ENCODE results near the gene ZRANB3. TPM values are rescaled to one million over a fixed set of nuclear protein-coding genes. Genes with fewer than 3 reads are reported as not detected.

The ZRANB3 gene
- total and polyA plus RNA-seq, 2 donors (not counting 3 experiments of a cell fraction or from before 2014, with no cell fraction given): 2.2 to 6.0 TPM

DNA sequence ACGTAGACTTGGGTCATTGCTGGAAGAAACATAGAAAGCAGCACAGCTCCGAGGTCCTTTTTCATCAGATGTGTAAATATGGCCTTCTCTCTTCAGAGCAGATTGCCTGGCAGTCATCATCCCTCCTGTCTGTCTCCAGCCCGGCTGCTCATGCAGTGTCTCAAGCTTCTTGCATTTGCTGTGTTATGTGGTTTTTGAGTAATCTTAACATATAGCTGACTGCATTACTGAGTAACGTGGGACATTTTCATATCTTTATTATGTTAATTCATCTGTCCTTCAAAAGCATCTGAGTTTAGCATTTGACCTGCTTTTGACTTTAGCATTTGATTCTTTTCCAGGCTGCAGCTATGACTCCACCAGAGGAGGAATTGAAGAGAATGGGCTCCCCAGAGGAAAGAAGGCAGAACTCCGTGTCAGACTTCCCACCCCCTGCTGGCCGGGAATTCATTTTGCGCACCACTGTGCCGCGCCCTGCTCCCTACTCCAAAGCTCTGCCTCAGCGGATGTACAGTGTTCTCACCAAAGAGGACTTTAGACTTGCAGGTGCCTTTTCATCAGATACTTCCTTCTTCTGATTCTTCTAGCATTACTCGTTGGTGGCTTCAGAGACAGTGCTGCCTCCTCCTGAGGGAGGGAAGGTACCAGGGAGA is 362.7 kb downstream of the ZRANB3 start:
- DNase-seq (ENCODE audit: low read depth, low spot score) (no peak), FAIRE-seq (no peak)
- Histone ChIP-seq H3K4me3 (replicated peaks in 1 of 3; ENCODE audit: insufficient read depth in 1 of 3, low read depth in 1 of 3, low read length in 3 of 3) (no peak overlapping the region), H3K9ac (replicated peaks; ENCODE audit: extremely low read depth, insufficient read depth, low read length) (no peak overlapping the region), H3K4me1 (ENCODE audit: control insufficient read depth, extremely low read depth, insufficient read depth, low read length) (no peaks in the 10 kb centered on the region), H3K27ac (ENCODE audit: insufficient read depth, low read depth, low read length) (no peak overlapping the region), H3K9me3 (replicated peaks; ENCODE audit: control insufficient read depth, insufficient read depth, low read length) (no peaks in the 10 kb centered on the region), H3K27me3 (ENCODE audit: control insufficient read depth in 2 of 2, insufficient read depth in 2 of 2, low read length in 2 of 2) (no peaks in the 10 kb centered on the region), H2AFZ (ENCODE audit: low read depth, low read length) (no peak overlapping the region), H4K20me1 (replicated peaks; ENCODE audit: control insufficient read depth, extremely low read depth, insufficient read depth, low read length) (no peaks in the 10 kb centered on the region), H3K4me2 (ENCODE audit: insufficient read depth, low read length) (no peak overlapping the region), H3K79me2 (ENCODE audit: control insufficient read depth, insufficient read depth, low read length) (no peaks in the 10 kb centered on the region), H3K9me1 (replicated peaks; ENCODE audit: control insufficient read depth, extremely low read depth, insufficient read depth, low read length) (no peaks in the 10 kb centered on the region), H3K36me3 (ENCODE audit: control insufficient read depth in 2 of 2, extremely low read depth in 1 of 2, insufficient read depth in 2 of 2, low read length in 2 of 2) (peaks cover 14 to 19% of the 10 kb centered on the region in 2 experiments)
- ChIA-PET CTCF (interaction anchor here (0.9 kb wide), 1 partner anchor 164 kb away, joined by 3 read pairs; no protein-coding TSS in a partner anchor), POLR2A (interaction anchor here (0.5 kb wide), 1 partner anchor 21 kb away, joined by 4 read pairs; no protein-coding TSS in a partner anchor)
- intact Hi-C loops (cut with micrococcal nuclease) (loop anchor here (10.0 kb wide), 1 partner anchor 164 kb away; no protein-coding TSS in a partner anchor), dilution Hi-C loops (cut with MboI; ENCODE audit: extremely low pct_ligation_motif_present, low sequenced_read_pairs) (no loop called here)
- no TSS peak for BruUV-seq (replicated peaks)
- TF ChIP-seq POLR2A (IDR thresholded peaks at IDR 0.05; ENCODE audit: low read depth, low read length) (no peak), GATA2 (IDR thresholded peaks at IDR 0.05; ENCODE audit: insufficient read depth, insufficient read length, low read depth, low read length) (no peak), JUN (IDR thresholded peaks at IDR 0.05; ENCODE audit: borderline replicate concordance, insufficient read depth, insufficient read length, low read depth) (no peak), POLR2AphosphoS5 (IDR thresholded peaks at IDR 0.05; ENCODE audit: insufficient read depth, low read depth, low read length) (no peak), MYC (IDR thresholded peaks at IDR 0.05; ENCODE audit: low read depth, low read length) (no peak), FOS (IDR thresholded peaks at IDR 0.05; ENCODE audit: borderline replicate concordance, insufficient read depth, low read length) (no peak), EZH2 (IDR thresholded peaks at IDR 0.05; ENCODE audit: borderline replicate concordance, low read depth, low read length, severe bottlenecking) (no peak)
- TF ChIP-seq, protein P1, sequence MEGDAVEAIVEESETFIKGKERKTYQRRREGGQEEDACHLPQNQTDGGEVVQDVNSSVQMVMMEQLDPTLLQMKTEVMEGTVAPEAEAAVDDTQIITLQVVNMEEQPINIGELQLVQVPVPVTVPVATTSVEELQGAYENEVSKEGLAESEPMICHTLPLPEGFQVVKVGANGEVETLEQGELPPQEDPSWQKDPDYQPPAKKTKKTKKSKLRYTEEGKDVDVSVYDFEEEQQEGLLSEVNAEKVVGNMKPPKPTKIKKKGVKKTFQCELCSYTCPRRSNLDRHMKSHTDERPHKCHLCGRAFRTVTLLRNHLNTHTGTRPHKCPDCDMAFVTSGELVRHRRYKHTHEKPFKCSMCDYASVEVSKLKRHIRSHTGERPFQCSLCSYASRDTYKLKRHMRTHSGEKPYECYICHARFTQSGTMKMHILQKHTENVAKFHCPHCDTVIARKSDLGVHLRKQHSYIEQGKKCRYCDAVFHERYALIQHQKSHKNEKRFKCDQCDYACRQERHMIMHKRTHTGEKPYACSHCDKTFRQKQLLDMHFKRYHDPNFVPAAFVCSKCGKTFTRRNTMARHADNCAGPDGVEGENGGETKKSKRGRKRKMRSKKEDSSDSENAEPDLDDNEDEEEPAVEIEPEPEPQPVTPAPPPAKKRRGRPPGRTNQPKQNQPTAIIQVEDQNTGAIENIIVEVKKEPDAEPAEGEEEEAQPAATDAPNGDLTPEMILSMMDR (IDR thresholded peaks at IDR 0.05; ENCODE audit: extremely low read depth in 1 of 2, insufficient read depth in 1 of 2, low read depth in 1 of 2, low read length in 2 of 2): no peak
- TF ChIP-seq, protein P2, sequence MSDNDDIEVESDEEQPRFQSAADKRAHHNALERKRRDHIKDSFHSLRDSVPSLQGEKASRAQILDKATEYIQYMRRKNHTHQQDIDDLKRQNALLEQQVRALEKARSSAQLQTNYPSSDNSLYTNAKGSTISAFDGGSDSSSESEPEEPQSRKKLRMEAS (IDR thresholded peaks at IDR 0.05; ENCODE audit: insufficient read depth, insufficient read length): no peak

All from endothelial cell of umbilical vein (primary cell).